GM06990 (cell line): ENCODE measurements around the gene DROSHA.
"Not testable (repeated sequence)": the region's sequence is repeated elsewhere in the genome, so short reads cannot be mapped to it uniquely, and the experiment has no call there.

ENCODE experiments used
- DNase-seq: peaks from one replicate; pipeline ENCODE4 v3.0.0-alpha.2; 2011; ENCODE audit not compliant: insufficient read length; ENCODE audit errors: extremely low read depth
- H3K27me3 ChIP-seq: replicated peaks from 2 replicates; pipeline ENCODE4 v1.6.0; 2011; ENCODE audit warnings: low read length; ENCODE audit not compliant: control insufficient read depth, insufficient read depth
- H3K36me3 ChIP-seq: 2 replicates; pipeline ENCODE4 v1.5.1; 2011; ENCODE audit warnings: low read length; ENCODE audit not compliant: control insufficient read depth, insufficient read depth
- H3K4me3 ChIP-seq: replicated peaks from 2 replicates; pipeline ENCODE4 v1.5.1; 2011; ENCODE audit warnings: low read depth, mild to moderate bottlenecking, control low read depth, low read length
- CTCF ChIP-seq: IDR thresholded peaks from 2 replicates; pipeline ENCODE4 v1.5.1; 2011; ENCODE audit warnings: low read length, control low read depth, mild to moderate bottlenecking, inconsistent platforms; ENCODE audit not compliant: insufficient read depth, poor library complexity, severe bottlenecking

DROSHA gene

GRCh38 chr5:31397926-31398557 lies 133.9 kb downstream of the DROSHA start:
- Histone ChIP-seq H3K27me3 (no peaks in the 10 kb centered on the region), H3K36me3 (no peaks in the 10 kb centered on the region), H3K4me3 (no peak overlapping the region)
- TF ChIP-seq CTCF, result no peak
- no peak for DNase-seq

GRCh38 chr5:31396611-31397295 lies 135.1 kb downstream of the DROSHA start:
- H3K36me3 ChIP-seq, result no peaks in the 10 kb centered on the region
- TF ChIP-seq CTCF, result no peak
- no peak overlapping the region for H3K4me3 ChIP-seq
- no peak for DNase-seq
- H3K27me3 ChIP-seq, result no peaks in the 10 kb centered on the region

- H3K27me3 ChIP-seq, H3K36me3 ChIP-seq, DNase-seq, H3K4me3 ChIP-seq: not testable (repeated sequence)
These were observed 136.3 kb downstream of the DROSHA start for GRCh38 chr5:31395450-31396045.

- no peak for TF ChIP-seq CTCF
- Histone ChIP-seq H3K36me3 (no peaks in the 10 kb centered on the region), H3K4me3 (no peak overlapping the region), H3K27me3 (no peaks in the 10 kb centered on the region)
- no peak for DNase-seq
These were observed 138.8 kb downstream of the DROSHA start for GRCh38 chr5:31393126-31393525.

GRCh38 chr5:31392061-31392460 lies 139.8 kb downstream of the DROSHA start:
- no peak overlapping the region for H3K4me3 ChIP-seq
- no peaks in the 10 kb centered on the region for H3K36me3 ChIP-seq
- DNase-seq, result no peak
- no peaks in the 10 kb centered on the region for H3K27me3 ChIP-seq
- TF ChIP-seq CTCF, result no peak

- no peak for DNase-seq
- Histone ChIP-seq H3K36me3 (no peaks in the 10 kb centered on the region), H3K27me3 (no peaks in the 10 kb centered on the region), H3K4me3 (no peak overlapping the region)
- TF ChIP-seq CTCF, result no peak
These were observed 141.6 kb downstream of the DROSHA start for GRCh38 chr5:31390256-31390655.
